ENCODE data around the gene ECHS1. TPM values are rescaled to one million over a fixed set of nuclear protein-coding genes. Genes with fewer than 3 reads are reported as not detected.

Gene ECHS1
- polyA plus RNA-seq, 1 of the 3 experiments (the other 2 are of a cell fraction): 97.8 TPM

DNA sequence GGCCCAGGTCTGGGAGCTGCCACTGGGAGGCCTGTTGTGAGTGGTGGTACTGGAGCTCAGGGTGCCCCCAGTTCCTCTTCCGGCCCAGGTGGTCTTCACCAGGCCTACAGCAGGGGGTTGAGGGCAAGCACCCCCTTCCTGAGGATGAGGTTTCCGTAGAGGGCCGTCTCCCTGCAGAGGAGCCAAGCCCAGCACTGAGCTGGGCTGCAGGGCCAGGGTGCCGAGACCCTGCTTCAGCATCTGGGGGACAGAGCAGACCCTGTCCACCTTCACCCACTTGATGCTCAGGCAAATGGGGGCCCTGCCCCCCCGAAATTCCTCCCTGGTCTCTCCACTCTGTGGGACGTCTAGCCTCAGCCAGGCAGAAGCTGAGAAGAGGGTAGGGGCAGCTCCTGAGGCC, 17.9 kb downstream of the ECHS1 start:
- Histone ChIP-seq H3K4me3 (ENCODE audit: low read depth in 2 of 2, low read length in 1 of 2) (no peak overlapping the region), H3F3A (replicated peaks; ENCODE audit: insufficient read depth) (no peaks in the 10 kb centered on the region), H4K20me1 (ENCODE audit: insufficient read depth) (no peaks in the 10 kb centered on the region), H2AFZ (ENCODE audit: low read depth) (no peak overlapping the region), H3K27me3 (ENCODE audit: insufficient read depth) (no peaks in the 10 kb centered on the region), H3K4me1 (ENCODE audit: control insufficient read depth in 1 of 2, insufficient read depth in 2 of 2, low read depth in 1 of 2, low read length in 1 of 2) (peaks cover 0 to 35% of the 10 kb centered on the region in 2 experiments; a peak in 1 of 4 replicates), H3K27ac (ENCODE audit: low read depth in 2 of 2, low read length in 1 of 2) (no peak overlapping the region), H3K79me2 (ENCODE audit: insufficient read depth) (no peaks in the 10 kb centered on the region), H3K9ac (no peak overlapping the region), H3K4me2 (no peak overlapping the region), H3K36me3 (replicated peaks in 1 of 2; ENCODE audit: control insufficient read depth in 1 of 2, insufficient read depth in 2 of 2, low read length in 1 of 2) (peaks cover 0 to 3% of the 10 kb centered on the region in 2 experiments), H3K9me2 (no peaks in the 10 kb centered on the region), H3K9me3 (no peaks in the 10 kb centered on the region)
- no CpG with 5 or more reads among the region's 6 CpGs for WGBS (ENCODE audit: low lambda C conversion rate)
- ChIA-PET CTCF (interaction anchor here (0.9 to 9.1 kb wide), 2 partner anchors 8 to 27 kb away, joined by 4 to 73 read pairs; partner anchors contain the start of gene PRAP1), POLR2A (no interaction called here)
- TF ChIP-seq MXI1 (IDR thresholded peaks at IDR 0.05; ENCODE audit: low read depth, low read length) (no peak), JUND (IDR thresholded peaks at IDR 0.05) (no peak), MEF2A (IDR thresholded peaks at IDR 0.05; ENCODE audit: borderline replicate concordance, low read depth) (no peak), TAF1 (IDR thresholded peaks at IDR 0.05; ENCODE audit: borderline replicate concordance, low read depth, low read length) (no peak), FOSL2 (IDR thresholded peaks at IDR 0.05; ENCODE audit: borderline replicate concordance, low read depth) (no peak), NRF1 (IDR thresholded peaks at IDR 0.05; ENCODE audit: low read depth, low read length) (no peak), RAD21 (IDR thresholded peaks at IDR 0.05; ENCODE audit: low read length) (no peak), EP300 (IDR thresholded peaks at IDR 0.05; ENCODE audit: borderline replicate concordance in 1 of 2, low read depth in 1 of 2, low read length in 1 of 2) (no peak), SMC3 (IDR thresholded peaks at IDR 0.05; ENCODE audit: low read depth, low read length) (no peak), YY1 (IDR thresholded peaks at IDR 0.05; ENCODE audit: low read depth) (no peak), CHD2 (IDR thresholded peaks at IDR 0.05; ENCODE audit: low read length, partially characterized antibody) (no peak), GATA2 (CRISPR knock-in tag; IDR thresholded peaks at IDR 0.05) (no peak), TCF12 (IDR thresholded peaks at IDR 0.05) (no peak), NFIC (IDR thresholded peaks at IDR 0.05; ENCODE audit: borderline replicate concordance) (no peak), GABPA (IDR thresholded peaks at IDR 0.05; ENCODE audit: low read depth) (no peak), POLR2AphosphoS5 (IDR thresholded peaks at IDR 0.05; ENCODE audit: low read depth, low read length) (no peak)
- TF ChIP-seq, protein P1, sequence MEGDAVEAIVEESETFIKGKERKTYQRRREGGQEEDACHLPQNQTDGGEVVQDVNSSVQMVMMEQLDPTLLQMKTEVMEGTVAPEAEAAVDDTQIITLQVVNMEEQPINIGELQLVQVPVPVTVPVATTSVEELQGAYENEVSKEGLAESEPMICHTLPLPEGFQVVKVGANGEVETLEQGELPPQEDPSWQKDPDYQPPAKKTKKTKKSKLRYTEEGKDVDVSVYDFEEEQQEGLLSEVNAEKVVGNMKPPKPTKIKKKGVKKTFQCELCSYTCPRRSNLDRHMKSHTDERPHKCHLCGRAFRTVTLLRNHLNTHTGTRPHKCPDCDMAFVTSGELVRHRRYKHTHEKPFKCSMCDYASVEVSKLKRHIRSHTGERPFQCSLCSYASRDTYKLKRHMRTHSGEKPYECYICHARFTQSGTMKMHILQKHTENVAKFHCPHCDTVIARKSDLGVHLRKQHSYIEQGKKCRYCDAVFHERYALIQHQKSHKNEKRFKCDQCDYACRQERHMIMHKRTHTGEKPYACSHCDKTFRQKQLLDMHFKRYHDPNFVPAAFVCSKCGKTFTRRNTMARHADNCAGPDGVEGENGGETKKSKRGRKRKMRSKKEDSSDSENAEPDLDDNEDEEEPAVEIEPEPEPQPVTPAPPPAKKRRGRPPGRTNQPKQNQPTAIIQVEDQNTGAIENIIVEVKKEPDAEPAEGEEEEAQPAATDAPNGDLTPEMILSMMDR (IDR thresholded peaks at IDR 0.05): no peak
- TF ChIP-seq, protein P2, sequence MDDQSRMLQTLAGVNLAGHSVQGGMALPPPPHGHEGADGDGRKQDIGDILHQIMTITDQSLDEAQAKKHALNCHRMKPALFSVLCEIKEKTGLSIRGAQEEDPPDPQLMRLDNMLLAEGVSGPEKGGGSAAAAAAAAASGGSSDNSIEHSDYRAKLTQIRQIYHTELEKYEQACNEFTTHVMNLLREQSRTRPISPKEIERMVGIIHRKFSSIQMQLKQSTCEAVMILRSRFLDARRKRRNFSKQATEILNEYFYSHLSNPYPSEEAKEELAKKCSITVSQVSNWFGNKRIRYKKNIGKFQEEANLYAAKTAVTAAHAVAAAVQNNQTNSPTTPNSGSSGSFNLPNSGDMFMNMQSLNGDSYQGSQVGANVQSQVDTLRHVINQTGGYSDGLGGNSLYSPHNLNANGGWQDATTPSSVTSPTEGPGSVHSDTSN (IDR thresholded peaks at IDR 0.05): no peak
- no peak for DNase-seq
